Measurements from ENCODE around the gene SHMT1.

- no peak for TF ChIP-seq CTCF (tag by site-specific recombination; IDR thresholded peaks at IDR 0.05)
- no peak for TF ChIP-seq ZNF133 (tag by site-specific recombination; IDR thresholded peaks at IDR 0.05)
- TF ChIP-seq, protein P1, sequence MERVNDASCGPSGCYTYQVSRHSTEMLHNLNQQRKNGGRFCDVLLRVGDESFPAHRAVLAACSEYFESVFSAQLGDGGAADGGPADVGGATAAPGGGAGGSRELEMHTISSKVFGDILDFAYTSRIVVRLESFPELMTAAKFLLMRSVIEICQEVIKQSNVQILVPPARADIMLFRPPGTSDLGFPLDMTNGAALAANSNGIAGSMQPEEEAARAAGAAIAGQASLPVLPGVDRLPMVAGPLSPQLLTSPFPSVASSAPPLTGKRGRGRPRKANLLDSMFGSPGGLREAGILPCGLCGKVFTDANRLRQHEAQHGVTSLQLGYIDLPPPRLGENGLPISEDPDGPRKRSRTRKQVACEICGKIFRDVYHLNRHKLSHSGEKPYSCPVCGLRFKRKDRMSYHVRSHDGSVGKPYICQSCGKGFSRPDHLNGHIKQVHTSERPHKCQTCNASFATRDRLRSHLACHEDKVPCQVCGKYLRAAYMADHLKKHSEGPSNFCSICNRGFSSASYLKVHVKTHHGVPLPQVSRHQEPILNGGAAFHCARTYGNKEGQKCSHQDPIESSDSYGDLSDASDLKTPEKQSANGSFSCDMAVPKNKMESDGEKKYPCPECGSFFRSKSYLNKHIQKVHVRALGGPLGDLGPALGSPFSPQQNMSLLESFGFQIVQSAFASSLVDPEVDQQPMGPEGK (tag by site-specific recombination; IDR thresholded peaks at IDR 0.05): no peak
- TF ChIP-seq TCF7L2 (IDR thresholded peaks at IDR 0.05; ENCODE audit: borderline replicate concordance, low read depth, low read length): no peak
- TF ChIP-seq ZNF707 (tag by site-specific recombination; IDR thresholded peaks at IDR 0.05): no peak
- TF ChIP-seq ZNF169 (tag by site-specific recombination; IDR thresholded peaks at IDR 0.05): no peak
- TF ChIP-seq, protein P2, sequence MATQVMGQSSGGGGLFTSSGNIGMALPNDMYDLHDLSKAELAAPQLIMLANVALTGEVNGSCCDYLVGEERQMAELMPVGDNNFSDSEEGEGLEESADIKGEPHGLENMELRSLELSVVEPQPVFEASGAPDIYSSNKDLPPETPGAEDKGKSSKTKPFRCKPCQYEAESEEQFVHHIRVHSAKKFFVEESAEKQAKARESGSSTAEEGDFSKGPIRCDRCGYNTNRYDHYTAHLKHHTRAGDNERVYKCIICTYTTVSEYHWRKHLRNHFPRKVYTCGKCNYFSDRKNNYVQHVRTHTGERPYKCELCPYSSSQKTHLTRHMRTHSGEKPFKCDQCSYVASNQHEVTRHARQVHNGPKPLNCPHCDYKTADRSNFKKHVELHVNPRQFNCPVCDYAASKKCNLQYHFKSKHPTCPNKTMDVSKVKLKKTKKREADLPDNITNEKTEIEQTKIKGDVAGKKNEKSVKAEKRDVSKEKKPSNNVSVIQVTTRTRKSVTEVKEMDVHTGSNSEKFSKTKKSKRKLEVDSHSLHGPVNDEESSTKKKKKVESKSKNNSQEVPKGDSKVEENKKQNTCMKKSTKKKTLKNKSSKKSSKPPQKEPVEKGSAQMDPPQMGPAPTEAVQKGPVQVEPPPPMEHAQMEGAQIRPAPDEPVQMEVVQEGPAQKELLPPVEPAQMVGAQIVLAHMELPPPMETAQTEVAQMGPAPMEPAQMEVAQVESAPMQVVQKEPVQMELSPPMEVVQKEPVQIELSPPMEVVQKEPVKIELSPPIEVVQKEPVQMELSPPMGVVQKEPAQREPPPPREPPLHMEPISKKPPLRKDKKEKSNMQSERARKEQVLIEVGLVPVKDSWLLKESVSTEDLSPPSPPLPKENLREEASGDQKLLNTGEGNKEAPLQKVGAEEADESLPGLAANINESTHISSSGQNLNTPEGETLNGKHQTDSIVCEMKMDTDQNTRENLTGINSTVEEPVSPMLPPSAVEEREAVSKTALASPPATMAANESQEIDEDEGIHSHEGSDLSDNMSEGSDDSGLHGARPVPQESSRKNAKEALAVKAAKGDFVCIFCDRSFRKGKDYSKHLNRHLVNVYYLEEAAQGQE (tag by site-specific recombination; IDR thresholded peaks at IDR 0.05): no peak
Observed at GRCh38 chr17:18344021-18344420, 19.3 kb downstream of the SHMT1 start.

All from HEK293 (cell line).